IMR-90 (cell line): ENCODE data around the gene BLVRB. TPM values are rescaled to one million over a fixed set of nuclear protein-coding genes. Genes with fewer than 3 reads are reported as not detected.
"Not testable (repeated sequence)": the region's sequence is repeated elsewhere in the genome, so short reads cannot be mapped to it uniquely, and the experiment has no call there.

ENCODE experiments used
- ATAC-seq: fragments of 200-7000 bp; cut with Tn5 transposase; 2 replicates; pipeline ENCODE4 v1.9.1; 2020; ENCODE audit warnings: low read depth, mild to moderate bottlenecking, moderate library complexity
- BruUV-seq: library from RNA; stranded (reverse); fragments of 400-500 nt; replicated peaks from 2 replicates; lab custom pipeline; 2021; lab: Mats Ljungman, UMichigan
- CTCF ChIA-PET: fragments of 300-600 bp; formaldehyde crosslinking; extraction: SDS; loops from one replicate; lab custom pipeline; 2021; ENCODE audit warnings: antibody characterized with exemption; lab: Yijun Ruan, JAX
- POLR2A ChIA-PET: fragments of 300-600 bp; sonication (Branson Sonifier 250); formaldehyde crosslinking; loops from one replicate; lab custom pipeline; 2022; ENCODE audit warnings: antibody characterized with exemption; ENCODE audit not compliant: unreplicated experiment; lab: Charles Lee
- DNase-seq: peaks from one replicate; pipeline ENCODE4 v3.0.0; 2013
- H2AFZ ChIP-seq: replicated peaks from 2 replicates; pipeline ENCODE3; 2013; ENCODE audit warnings: low read length, mild to moderate bottlenecking; ENCODE audit not compliant: poor library complexity
- H2AK5ac ChIP-seq: 2 replicates; pipeline ENCODE4 v1.6.1; 2013; ENCODE audit warnings: low read depth, low read length, inconsistent platforms
- H2AK9ac ChIP-seq: replicated peaks from 2 replicates; pipeline ENCODE3; 2013; ENCODE audit warnings: mild to moderate bottlenecking, low read depth, low read length, moderate library complexity; ENCODE audit not compliant: poor library complexity
- H2BK120ac ChIP-seq: 2 replicates; pipeline ENCODE4 v1.6.1; 2013; ENCODE audit warnings: low read depth, low read length, inconsistent platforms
- H2BK15ac ChIP-seq: 3 replicates; pipeline ENCODE4 v1.6.1; 2013; ENCODE audit warnings: low read depth, low read length, inconsistent platforms
- H2BK20ac ChIP-seq: 2 replicates; pipeline ENCODE4 v1.6.1; 2013; ENCODE audit warnings: low read depth, mild to moderate bottlenecking, inconsistent platforms, low read length, moderate library complexity
- H2BK5ac ChIP-seq: 2 replicates; pipeline ENCODE4 v1.6.1; 2013; ENCODE audit warnings: mild to moderate bottlenecking, low read depth, low read length, inconsistent platforms; ENCODE audit not compliant: poor library complexity, severe bottlenecking
- H3K14ac ChIP-seq: replicated peaks from 2 replicates; pipeline ENCODE4 v1.6.1; 2013; ENCODE audit warnings: low read depth, low read length, inconsistent platforms
- H3K18ac ChIP-seq: 2 replicates; pipeline ENCODE4 v1.6.1; 2013; ENCODE audit warnings: low read depth, low read length, control low read depth
- H3K23ac ChIP-seq: 2 replicates; pipeline ENCODE4 v1.6.1; 2013; ENCODE audit warnings: low read depth, low read length, inconsistent platforms
- H3K27ac ChIP-seq: 2 replicates; pipeline ENCODE4 v1.5.1; 2013; ENCODE audit warnings: mild to moderate bottlenecking, control low read depth, low read length; ENCODE audit not compliant: insufficient read depth
- H3K27me3 ChIP-seq: 2 replicates; pipeline ENCODE4 v1.6.1; 2013; ENCODE audit warnings: low read length; ENCODE audit not compliant: control insufficient read depth, insufficient read depth
- H3K36me3 ChIP-seq: 2 replicates; pipeline ENCODE4 v1.6.1; 2013; ENCODE audit warnings: low read length, mixed read lengths; ENCODE audit not compliant: control insufficient read depth, insufficient read depth
- H3K4ac ChIP-seq: 2 replicates; pipeline ENCODE4 v1.6.1; 2013; ENCODE audit warnings: low read depth, low read length, inconsistent platforms
- H3K4me1 ChIP-seq: 2 replicates; pipeline ENCODE4 v1.6.1; 2013; ENCODE audit warnings: low read length, mixed read lengths; ENCODE audit not compliant: control insufficient read depth, insufficient read depth
- H3K4me2 ChIP-seq: 2 replicates; pipeline ENCODE4 v1.6.1; 2013; ENCODE audit warnings: low read depth, mild to moderate bottlenecking, control low read depth, low read length, moderate library complexity
- H3K4me3 ChIP-seq: 2 replicates; pipeline ENCODE4 v1.5.1; 2013; ENCODE audit warnings: low read depth, mild to moderate bottlenecking, control low read depth, low read length, moderate library complexity; ENCODE audit not compliant: insufficient read depth
- H3K56ac ChIP-seq: 2 replicates; pipeline ENCODE4 v1.6.1; 2013; ENCODE audit warnings: low read length, inconsistent platforms; ENCODE audit not compliant: insufficient read depth; ENCODE audit errors: extremely low read depth
- H3K79me1 ChIP-seq, 2 experiments: 2 replicates each; pipeline ENCODE4 v1.6.1; 2013; ENCODE audit warnings: low read length in 2 of 2, inconsistent platforms in 1 of 2, low read depth in 1 of 2
- H3K9ac ChIP-seq: 2 replicates; pipeline ENCODE4 v1.6.1; 2013; ENCODE audit warnings: low read depth, low read length, control low read depth
- H3K9me1 ChIP-seq: 2 replicates; pipeline ENCODE4 v1.6.1; 2013; ENCODE audit warnings: low read length, inconsistent platforms; ENCODE audit not compliant: insufficient read depth
- H3K9me3 ChIP-seq: 2 replicates; pipeline ENCODE4 v1.6.1; 2013; ENCODE audit warnings: low read length; ENCODE audit not compliant: control insufficient read depth, insufficient read depth
- H4K20me1 ChIP-seq: 2 replicates; pipeline ENCODE4 v1.6.1; 2013; ENCODE audit warnings: low read length, inconsistent platforms; ENCODE audit not compliant: insufficient read depth
- H4K5ac ChIP-seq: 2 replicates; pipeline ENCODE4 v1.6.1; 2013; ENCODE audit warnings: mild to moderate bottlenecking, low read depth, low read length, control low read depth
- H4K8ac ChIP-seq, 2 experiments: 2 replicates each; pipeline ENCODE4 v1.6.1; 2013; ENCODE audit warnings: low read depth in 2 of 2, low read length in 2 of 2, control low read depth in 1 of 2, inconsistent platforms in 1 of 2
- H4K91ac ChIP-seq: 2 replicates; pipeline ENCODE4 v1.6.1; 2013; ENCODE audit warnings: low read depth, low read length, inconsistent platforms; ENCODE audit not compliant: insufficient read depth
- WGBS, 2 experiments: methylation state at CpG; one replicate each; pipeline versions ENCODE4 v1.1.5 to v1.1.7; 2013; ENCODE audit warnings: missing lambda C conversion rate in 2 of 2; ENCODE audit not compliant: insufficient read length in 1 of 2; ENCODE audit errors: extremely low coverage in 2 of 2; 5-methylcytosine and 5-hydroxymethylcytosine counted together
- dilution Hi-C: fragments of 300-500 bp; cut with HindIII; formaldehyde crosslinking; loops from one replicate; pipeline ENCODE4 v1.14.3; 2018; ENCODE audit warnings: low sequenced_read_pairs; ENCODE audit not compliant: unreplicated experiment
- in situ Hi-C: fragments of 300-500 bp; cut with MboI; formaldehyde crosslinking; loops from 3 replicates; pipeline ENCODE4 v1.14.3; 2019; ENCODE audit warnings: low sequenced_read_pairs, inconsistent platforms, mixed read lengths
- intact Hi-C: fragments of 100-400 bp; cut with micrococcal nuclease; formaldehyde crosslinking; loops from 2 replicates; pipeline ENCODE4 v1.10.0; 2022
- polyA plus RNA-seq, 3 experiments: library from polyadenylated mRNA; depleted of rRNA; stranded (reverse); fragments of >200 nt; gene quantifications; 2 replicates each; pipeline ENCODE4 v1.2.3, GENCODE V29; 2012; ENCODE audit warnings: low replicate concordance in 1 of 3
- total RNA-seq: library from RNA; depleted of rRNA; stranded (reverse); fragments of >200 nt; gene quantifications from 2 replicates; pipeline ENCODE4 v1.2.3, GENCODE V29; 2012

The BLVRB gene
- total and polyA plus RNA-seq, 2 of the 4 experiments (the other 2 are of a cell fraction) = 65.2 to 102 TPM

DNA sequence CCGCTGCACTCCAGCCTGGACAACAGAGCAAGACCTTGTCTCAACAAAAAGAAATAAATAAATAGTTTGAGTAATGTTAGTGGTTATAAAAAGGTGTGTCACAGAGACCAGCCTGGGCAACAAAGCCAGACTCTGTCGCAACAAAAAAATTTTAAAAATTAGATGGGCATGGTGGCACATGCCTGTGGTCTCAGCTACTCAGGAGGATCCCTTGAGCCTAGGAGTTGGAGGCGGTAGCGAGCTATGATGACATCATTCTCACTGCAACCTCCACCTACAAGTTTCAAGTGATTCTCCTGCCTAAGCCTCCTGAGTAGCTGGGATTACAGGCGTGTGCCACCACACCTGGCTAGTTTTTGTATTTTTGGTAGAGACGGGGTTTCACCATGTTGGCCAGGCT, 11.6 kb downstream of the BLVRB start:
- H4K20me1 ChIP-seq, H3K14ac ChIP-seq, intact Hi-C loops, H2AFZ ChIP-seq, H2BK120ac ChIP-seq, H3K36me3 ChIP-seq, H4K5ac ChIP-seq, H3K9me1 ChIP-seq, H3K27me3 ChIP-seq, POLR2A ChIA-PET, H4K91ac ChIP-seq, H2BK5ac ChIP-seq, H3K9me3 ChIP-seq, dilution Hi-C loops, H3K4me2 ChIP-seq, H3K9ac ChIP-seq, H3K4ac ChIP-seq, H3K79me1 ChIP-seq, H3K56ac ChIP-seq, H4K8ac ChIP-seq, H2AK9ac ChIP-seq, H2BK20ac ChIP-seq, H3K23ac ChIP-seq, H3K4me3 ChIP-seq, H2BK15ac ChIP-seq, H3K27ac ChIP-seq, H3K4me1 ChIP-seq, BruUV-seq, in situ Hi-C loops, H3K18ac ChIP-seq: not testable (repeated sequence)
- WGBS, 2 experiments = no CpG with 5 or more reads among the region's 6 CpGs
- peak; percentile 12 for DNase-seq
- peak; percentile 44 for ATAC-seq
- H2AK5ac ChIP-seq = 0 out of 2 replicates have a peak overlapping the region, but pooled peaks have one; percentile 16
- CTCF ChIA-PET = interaction anchor here (0.7 to 2.9 kb wide), 2 partner anchors 10 to 26 kb away, joined by 3 to 10 read pairs; no protein-coding TSS in a partner anchor
